ENCODE measurements around the gene CLNS1A. TPM values are rescaled to one million over a fixed set of nuclear protein-coding genes. Genes with fewer than 3 reads are reported as not detected.

Gene CLNS1A
- total and polyA plus RNA-seq, 2 experiments from 2014 or later = 160 to 204 TPM

Small RNA genes within 50 kb of the gene (small RNA-seq; reads per million reads assigned to genes)
- gene RNU7-59P (ENCODE audit: low replicate concordance) = not detected

Other genes starting within 250 kb of the CLNS1A start
- 143 and 175 TPM in 2 replicates for gene PAK1, start 163.7 kb downstream of the CLNS1A start, total RNA-seq (2014; rRNA removed; shearing (Covaris generic))
- gene PAK1, start 163.7 kb downstream of the CLNS1A start, polyA plus RNA-seq (2016; fragmentation: Nextera tagmentation; extraction: Ambion mirVana) = 102 and 109 TPM in 2 replicates
- gene AQP11, start 47.8 kb downstream of the CLNS1A start, total RNA-seq (2014; rRNA removed; shearing (Covaris generic)) = 1.7 and 1.8 TPM in 2 replicates
- gene AQP11, start 47.8 kb downstream of the CLNS1A start, polyA plus RNA-seq (2016; fragmentation: Nextera tagmentation; extraction: Ambion mirVana) = 3.4 and 4.1 TPM in 2 replicates
- gene RSF1, start 182.9 kb upstream of the CLNS1A start, total RNA-seq (2014; rRNA removed; shearing (Covaris generic)) = 42.4 and 51.2 TPM in 2 replicates
- gene RSF1, start 182.9 kb upstream of the CLNS1A start, polyA plus RNA-seq (2016; fragmentation: Nextera tagmentation; extraction: Ambion mirVana) = 164 and 188 TPM in 2 replicates
- gene AAMDC, start 183.3 kb upstream of the CLNS1A start, total RNA-seq (2014; rRNA removed; shearing (Covaris generic)) = 2.3 and 5.3 TPM in 2 replicates
- 39.1 and 50.2 TPM in 2 replicates for gene AAMDC, start 183.3 kb upstream of the CLNS1A start, polyA plus RNA-seq (2016; fragmentation: Nextera tagmentation; extraction: Ambion mirVana)